Measurements from ENCODE around the gene PPP2R5B. TPM values are rescaled to one million over a fixed set of nuclear protein-coding genes. Genes with fewer than 3 reads are reported as not detected.
"Not testable (repeated sequence)": the region's sequence is repeated elsewhere in the genome, so short reads cannot be mapped to it uniquely, and the experiment has no call there.

Gene PPP2R5B
- total and polyA plus RNA-seq, 9 donors: 5.6 to 16.9 (median 11.8) TPM

DNA sequence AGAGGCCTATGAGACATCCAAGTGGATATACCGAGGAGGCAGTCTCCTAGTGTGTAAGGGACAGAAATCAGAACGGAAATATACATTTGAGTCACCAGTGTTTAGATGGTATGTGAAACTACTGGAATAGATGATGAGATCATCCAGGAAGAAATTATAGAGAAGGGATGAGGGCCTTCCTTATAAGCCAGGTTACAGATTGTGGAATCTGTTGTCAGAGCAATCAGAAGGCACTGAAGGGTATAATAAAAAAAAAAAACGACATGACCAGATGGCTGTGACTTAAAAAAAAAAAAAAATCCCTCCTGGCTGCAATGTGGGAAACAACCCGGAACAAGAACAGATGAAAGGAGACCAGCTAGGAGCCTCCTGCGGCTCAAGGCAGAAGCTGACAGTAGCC is 44.7 kb downstream of the PPP2R5B start:
- H3K36me3 ChIP-seq (ENCODE audit: control insufficient read depth, insufficient read depth, low read length): no peaks in the 10 kb centered on the region
- H3K9me3 ChIP-seq (replicated peaks; ENCODE audit: control insufficient read depth, low read depth, low read length): no peaks in the 10 kb centered on the region
- DNase-seq: no peak
- H3K27ac ChIP-seq (ENCODE audit: low read length): no peak overlapping the region
- whole genome bisulfite sequencing (ENCODE audit: insufficient coverage): 46% methylated on average over 4 of the region's 5 CpGs
- H3K4me3 ChIP-seq (ENCODE audit: low read length): no peak overlapping the region
- peaks cover 10% of the 10 kb centered on the region for H3K4me1 ChIP-seq (ENCODE audit: control insufficient read depth, insufficient read depth, low read length)
- peaks cover 10% of the 10 kb centered on the region for H3K27me3 ChIP-seq (ENCODE audit: control insufficient read depth, insufficient read depth, low read length)

DNA sequence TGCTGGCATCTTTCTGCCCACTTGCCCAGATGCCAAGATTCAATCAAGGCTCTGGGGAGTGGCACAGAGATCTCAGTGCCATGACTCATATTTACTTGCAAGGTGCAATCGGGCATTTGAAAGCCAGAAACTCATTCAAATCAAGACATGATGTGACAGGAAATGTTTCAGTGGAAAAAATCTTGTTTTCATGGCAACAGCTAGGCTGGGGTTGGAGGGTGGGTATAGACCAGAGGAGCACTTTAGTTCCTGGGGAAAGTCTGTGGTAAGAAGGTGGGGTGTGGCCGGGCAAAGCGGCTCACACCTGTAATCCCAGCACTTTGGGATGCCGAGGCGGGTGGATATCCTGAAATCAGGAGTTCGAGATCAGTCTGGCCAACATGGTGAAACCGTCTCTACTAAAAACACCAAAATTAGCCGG is 46.3 kb downstream of the PPP2R5B start:
- no peak for DNase-seq
- no peak overlapping the region for H3K4me3 ChIP-seq (ENCODE audit: low read length)
- 98% methylated on average over 7 of the region's 8 CpGs for WGBS (ENCODE audit: insufficient coverage)

DNA sequence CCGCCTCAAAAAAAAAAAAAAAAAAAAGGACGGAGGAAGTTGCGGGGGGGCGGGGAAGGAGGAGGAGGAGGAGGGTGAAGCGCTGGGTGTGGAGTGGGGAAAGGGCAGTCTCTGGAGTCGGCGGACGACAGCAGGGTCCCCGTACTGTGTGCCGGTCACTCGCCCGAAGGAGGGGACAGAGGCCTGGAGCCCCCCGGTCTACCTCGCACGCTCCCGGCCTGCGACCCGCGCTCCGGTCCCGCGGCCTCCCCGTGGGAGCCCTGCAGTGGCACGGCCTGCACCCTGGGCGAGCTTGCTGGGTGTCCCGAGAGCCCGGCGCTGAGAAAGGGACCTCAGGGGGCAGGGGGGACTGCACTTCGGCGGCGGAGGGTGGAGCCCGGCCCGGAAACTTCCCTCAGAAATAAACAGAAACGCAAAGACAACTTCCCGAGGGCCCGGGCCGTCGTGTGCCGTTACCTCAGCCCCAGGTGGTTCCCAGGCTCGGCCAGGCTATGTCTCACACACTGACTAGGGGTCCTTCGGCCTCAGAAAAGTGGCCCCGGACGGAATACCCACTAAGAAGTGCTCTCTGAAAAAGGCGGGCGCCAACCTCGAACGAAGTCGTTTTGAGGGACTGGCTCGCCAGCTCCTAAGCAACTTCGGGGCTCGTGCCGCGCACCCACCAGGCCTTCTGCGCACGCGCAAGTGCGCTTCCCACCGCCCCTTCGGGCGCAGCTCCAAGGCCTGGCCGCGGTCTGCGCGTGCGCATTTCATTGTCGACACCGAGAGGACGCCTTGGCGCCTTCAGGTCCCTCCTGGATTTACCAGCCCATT is 47.1 kb downstream of the PPP2R5B start, which contains the start of gene MAJIN:
Gene MAJIN, minus strand, starts transcription at position 688 of the 813 bp plus-strand sequence. CDS start 12,703 bp downstream, outside the sequence.
- WGBS (ENCODE audit: insufficient coverage): 12% methylated on average over 55 of the region's 69 CpGs
- Histone ChIP-seq H3K4me1 (ENCODE audit: control insufficient read depth, insufficient read depth, low read length) (peaks cover 10% of the 10 kb centered on the region), H3K4me3 (ENCODE audit: low read length) (peak within 1 kb of the TSS; percentile 32), H3K9me3 (replicated peaks; ENCODE audit: control insufficient read depth, low read depth, low read length) (no peaks in the 10 kb centered on the region), H3K27me3 (ENCODE audit: control insufficient read depth, insufficient read depth, low read length) (peaks cover 10% of the 10 kb centered on the region), H3K36me3 (ENCODE audit: control insufficient read depth, insufficient read depth, low read length) (no peaks in the 10 kb centered on the region), H3K27ac (ENCODE audit: low read length) (no peak within 1 kb of the TSS)
- DNase-seq: peak; percentile 81

More for the DNA sequence above, 46.3 kb downstream of the PPP2R5B start:
- Histone ChIP-seq H3K27ac (ENCODE audit: low read length) (no peak overlapping the region), H3K4me1 (ENCODE audit: control insufficient read depth, insufficient read depth, low read length) (peaks cover 10% of the 10 kb centered on the region), H3K36me3 (ENCODE audit: control insufficient read depth, insufficient read depth, low read length) (no peaks in the 10 kb centered on the region), H3K9me3 (replicated peaks; ENCODE audit: control insufficient read depth, low read depth, low read length) (no peaks in the 10 kb centered on the region), H3K27me3 (ENCODE audit: control insufficient read depth, insufficient read depth, low read length) (peaks cover 10% of the 10 kb centered on the region)

DNA sequence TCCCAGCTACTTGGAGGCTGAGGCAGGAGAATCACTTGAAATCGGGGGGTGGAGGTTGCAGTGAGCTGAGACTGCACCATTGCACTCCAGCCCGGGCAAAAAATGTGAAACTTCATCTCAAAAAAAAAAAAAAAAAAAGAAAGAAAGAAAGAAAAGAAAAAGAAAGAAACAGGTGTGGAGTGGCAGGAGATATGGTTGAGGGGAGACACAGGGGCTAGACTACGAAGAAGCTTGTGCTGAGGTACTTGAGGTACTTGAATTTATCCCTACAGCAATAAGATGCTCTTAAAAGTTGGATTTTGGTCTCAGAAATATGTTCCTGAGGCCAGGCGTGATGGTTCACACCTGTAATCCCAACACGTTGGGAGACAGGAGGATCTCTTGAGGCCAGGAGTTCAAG is 49.6 kb downstream of the PPP2R5B start:
- no peaks in the 10 kb centered on the region for H3K36me3 ChIP-seq (ENCODE audit: control insufficient read depth, insufficient read depth, low read length)
- H3K4me1 ChIP-seq (ENCODE audit: control insufficient read depth, insufficient read depth, low read length): peaks cover 10% of the 10 kb centered on the region
- peaks cover 10% of the 10 kb centered on the region for H3K27me3 ChIP-seq (ENCODE audit: control insufficient read depth, insufficient read depth, low read length)
- DNase-seq: no peak
- WGBS (ENCODE audit: insufficient coverage): 80% methylated on average over 1 of the region's 5 CpGs
- no peak overlapping the region for H3K27ac ChIP-seq (ENCODE audit: low read length)
- H3K9me3 ChIP-seq (replicated peaks; ENCODE audit: control insufficient read depth, low read depth, low read length): no peaks in the 10 kb centered on the region
- H3K4me3 ChIP-seq (ENCODE audit: low read length): no peak overlapping the region

DNA sequence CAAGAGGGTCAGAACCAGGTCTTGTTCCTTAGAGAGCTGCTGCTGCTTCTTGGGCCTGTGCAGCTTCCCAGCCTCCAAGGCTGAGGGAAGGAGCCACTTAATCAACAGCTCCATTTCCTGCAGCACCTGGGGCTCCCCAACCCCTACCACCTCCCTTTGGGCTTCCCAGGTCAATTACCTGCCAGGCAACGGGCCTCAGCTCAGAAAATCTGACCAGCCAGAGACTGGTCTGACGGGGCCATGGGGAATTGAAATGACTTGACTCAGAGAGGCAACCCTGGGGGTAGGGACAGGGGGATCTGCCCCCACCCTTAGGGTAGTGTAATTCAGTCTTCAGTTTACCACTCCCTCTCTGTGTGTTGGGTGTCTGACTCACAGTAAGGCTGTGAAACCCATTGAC is 52.2 kb downstream of the PPP2R5B start:
- no peaks in the 10 kb centered on the region for H3K36me3 ChIP-seq (ENCODE audit: control insufficient read depth, insufficient read depth, low read length)
- H3K27me3 ChIP-seq (ENCODE audit: control insufficient read depth, insufficient read depth, low read length): peaks cover 2% of the 10 kb centered on the region
- H3K27ac ChIP-seq (ENCODE audit: low read length): no peak overlapping the region
- H3K4me3 ChIP-seq (ENCODE audit: low read length): no peak overlapping the region
- no CpG with 5 or more reads among the region's 2 CpGs for WGBS (ENCODE audit: insufficient coverage)
- no peaks in the 10 kb centered on the region for H3K9me3 ChIP-seq (replicated peaks; ENCODE audit: control insufficient read depth, low read depth, low read length)
- DNase-seq: no peak
- peaks cover 7% of the 10 kb centered on the region for H3K4me1 ChIP-seq (ENCODE audit: control insufficient read depth, insufficient read depth, low read length)

DNA sequence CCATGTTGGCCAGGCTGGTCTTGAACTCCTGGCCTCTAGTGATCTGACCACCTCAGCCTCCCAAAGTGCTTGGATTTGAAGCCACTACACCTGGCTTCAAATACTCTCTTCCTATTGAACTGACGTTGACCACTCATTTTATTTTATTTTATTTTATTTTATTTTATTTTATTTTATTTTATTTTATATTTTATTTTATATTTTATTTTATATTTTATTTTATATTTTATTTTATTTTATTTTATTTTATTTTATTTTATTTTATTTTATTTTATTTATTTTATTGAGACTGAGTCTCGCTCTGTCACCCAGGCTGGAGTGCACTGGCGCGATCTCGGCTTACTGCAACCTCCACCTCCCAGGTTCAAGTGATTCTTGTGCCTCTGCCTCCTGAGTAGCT is 58.9 kb downstream of the PPP2R5B start:
- not testable (repeated sequence) for DNase-seq; H3K36me3 ChIP-seq (ENCODE audit: control insufficient read depth, insufficient read depth, low read length); H3K9me3 ChIP-seq (replicated peaks; ENCODE audit: control insufficient read depth, low read depth, low read length); H3K4me1 ChIP-seq (ENCODE audit: control insufficient read depth, insufficient read depth, low read length); H3K27ac ChIP-seq (ENCODE audit: low read length); H3K27me3 ChIP-seq (ENCODE audit: control insufficient read depth, insufficient read depth, low read length); H3K4me3 ChIP-seq (ENCODE audit: low read length)
- WGBS (ENCODE audit: insufficient coverage): no CpG with 5 or more reads among the region's 5 CpGs

Other genes starting within 250 kb of the PPP2R5B start
- gene NRXN2, start 201.5 kb upstream of the PPP2R5B start, total RNA-seq: 11.8 TPM
- gene NRXN2, start 201.5 kb upstream of the PPP2R5B start, polyA plus RNA-seq (ENCODE audit: insufficient read depth in 1 of 8, insufficient read length in 8 of 8, low replicate concordance in 1 of 8): 10 to 100 TPM; 24.0 to 41.8 (median 32.3) TPM
- 19.8 TPM for gene RASGRP2, start 180.5 kb upstream of the PPP2R5B start, total RNA-seq
- 10 to 100 TPM; 15.4 to 45.9 (median 35.8) TPM for gene RASGRP2, start 180.5 kb upstream of the PPP2R5B start, polyA plus RNA-seq (ENCODE audit: insufficient read depth in 1 of 8, insufficient read length in 8 of 8, low replicate concordance in 1 of 8)
- gene PYGM, start 164.7 kb upstream of the PPP2R5B start, total RNA-seq: 165 TPM
- 100 to 1,000 TPM in 6 of 8 donors, 10 to 100 TPM in 2; 60.3 to 328 (median 186) TPM for gene PYGM, start 164.7 kb upstream of the PPP2R5B start, polyA plus RNA-seq (ENCODE audit: insufficient read depth in 1 of 8, insufficient read length in 8 of 8, low replicate concordance in 1 of 8)
- 62.3 TPM for gene SF1, start 146.1 kb upstream of the PPP2R5B start, total RNA-seq
- 100 to 1,000 TPM; 178 to 267 (median 210) TPM for gene SF1, start 146.1 kb upstream of the PPP2R5B start, polyA plus RNA-seq (ENCODE audit: insufficient read depth in 1 of 8, insufficient read length in 8 of 8, low replicate concordance in 1 of 8)
- 7.4 TPM for gene MAP4K2, start 121.5 kb upstream of the PPP2R5B start, total RNA-seq
- gene MAP4K2, start 121.5 kb upstream of the PPP2R5B start, polyA plus RNA-seq (ENCODE audit: insufficient read depth in 1 of 8, insufficient read length in 8 of 8, low replicate concordance in 1 of 8): 10 to 100 TPM in 7 of 8 donors, 1 to 10 TPM in 1; 9.9 to 15.5 (median 12.6) TPM
- gene MEN1, start 114.1 kb upstream of the PPP2R5B start, total RNA-seq: 7.5 TPM
- gene MEN1, start 114.1 kb upstream of the PPP2R5B start, polyA plus RNA-seq (ENCODE audit: insufficient read depth in 1 of 8, insufficient read length in 8 of 8, low replicate concordance in 1 of 8): 10 to 100 TPM; 19.2 to 28.1 (median 23.2) TPM
- 0.35 TPM for gene CDC42BPG, start 80.0 kb upstream of the PPP2R5B start, total RNA-seq
- gene CDC42BPG, start 80.0 kb upstream of the PPP2R5B start, polyA plus RNA-seq (ENCODE audit: insufficient read depth in 1 of 8, insufficient read length in 8 of 8, low replicate concordance in 1 of 8): 1 to 10 TPM in 3 of 8 donors, under 1 TPM in 5; 0.56 to 2.3 (median 0.96) TPM
- 46.1 TPM for gene EHD1, start 46.1 kb upstream of the PPP2R5B start, total RNA-seq
- 100 to 1,000 TPM in 4 of 8 donors, 10 to 100 TPM in 4; 86.2 to 117 (median 96.7) TPM for gene EHD1, start 46.1 kb upstream of the PPP2R5B start, polyA plus RNA-seq (ENCODE audit: insufficient read depth in 1 of 8, insufficient read length in 8 of 8, low replicate concordance in 1 of 8)
- 7.5 TPM for gene ATG2A, start 7.5 kb upstream of the PPP2R5B start, total RNA-seq
- gene ATG2A, start 7.5 kb upstream of the PPP2R5B start, polyA plus RNA-seq (ENCODE audit: insufficient read depth in 1 of 8, insufficient read length in 8 of 8, low replicate concordance in 1 of 8): 10 to 100 TPM in 7 of 8 donors, 1 to 10 TPM in 1; 10.0 to 16.0 (median 13.0) TPM
- gene GPHA2, start 11.2 kb downstream of the PPP2R5B start, total RNA-seq: not detected
- gene GPHA2, start 11.2 kb downstream of the PPP2R5B start, polyA plus RNA-seq (ENCODE audit: insufficient read depth in 1 of 8, insufficient read length in 8 of 8, low replicate concordance in 1 of 8): under 1 TPM in 4 of 8 donors, not detected in 4; 0.15 to 0.53 (median 0.24) TPM
- gene MAJIN, start 47.4 kb downstream of the PPP2R5B start, total RNA-seq: not detected
- not detected for gene MAJIN, start 47.4 kb downstream of the PPP2R5B start, polyA plus RNA-seq (ENCODE audit: insufficient read depth in 1 of 8, insufficient read length in 8 of 8, low replicate concordance in 1 of 8)
- gene BATF2, start 72.3 kb downstream of the PPP2R5B start, total RNA-seq: 0.62 TPM
- gene BATF2, start 72.3 kb downstream of the PPP2R5B start, polyA plus RNA-seq (ENCODE audit: insufficient read depth in 1 of 8, insufficient read length in 8 of 8, low replicate concordance in 1 of 8): 1 to 10 TPM in 4 of 8 donors, under 1 TPM in 4; 0.84 to 1.9 (median 1.1) TPM
- gene ARL2, start 89.5 kb downstream of the PPP2R5B start, total RNA-seq: 84.6 TPM
- 100 to 1,000 TPM in 1 of 8 donors, 10 to 100 TPM in 7; 80.5 to 101 (median 89.1) TPM for gene ARL2, start 89.5 kb downstream of the PPP2R5B start, polyA plus RNA-seq (ENCODE audit: insufficient read depth in 1 of 8, insufficient read length in 8 of 8, low replicate concordance in 1 of 8)
- gene SNX15, start 102.8 kb downstream of the PPP2R5B start, total RNA-seq: 18.3 TPM
- gene SNX15, start 102.8 kb downstream of the PPP2R5B start, polyA plus RNA-seq (ENCODE audit: insufficient read depth in 1 of 8, insufficient read length in 8 of 8, low replicate concordance in 1 of 8): 10 to 100 TPM; 19.6 to 29.6 (median 23.2) TPM
- 6.7 TPM for gene SAC3D1, start 116.5 kb downstream of the PPP2R5B start, total RNA-seq
- 10 to 100 TPM; 12.5 to 16.0 (median 15.1) TPM for gene SAC3D1, start 116.5 kb downstream of the PPP2R5B start, polyA plus RNA-seq (ENCODE audit: insufficient read depth in 1 of 8, insufficient read length in 8 of 8, low replicate concordance in 1 of 8)
- gene NAALADL1, start 133.9 kb downstream of the PPP2R5B start, total RNA-seq: 13.6 TPM
- gene NAALADL1, start 133.9 kb downstream of the PPP2R5B start, polyA plus RNA-seq (ENCODE audit: insufficient read depth in 1 of 8, insufficient read length in 8 of 8, low replicate concordance in 1 of 8): 10 to 100 TPM in 5 of 8 donors, 1 to 10 TPM in 3; 6.2 to 14.0 (median 10.7) TPM
- 6.6 TPM for gene CDCA5, start 159.4 kb downstream of the PPP2R5B start, total RNA-seq
- gene CDCA5, start 159.4 kb downstream of the PPP2R5B start, polyA plus RNA-seq (ENCODE audit: insufficient read depth in 1 of 8, insufficient read length in 8 of 8, low replicate concordance in 1 of 8): 10 to 100 TPM in 7 of 8 donors, 1 to 10 TPM in 1; 9.7 to 17.0 (median 14.4) TPM
- 23.2 TPM for gene ZFPL1, start 159.5 kb downstream of the PPP2R5B start, total RNA-seq
- gene ZFPL1, start 159.5 kb downstream of the PPP2R5B start, polyA plus RNA-seq (ENCODE audit: insufficient read depth in 1 of 8, insufficient read length in 8 of 8, low replicate concordance in 1 of 8): 10 to 100 TPM; 20.6 to 26.3 (median 24.0) TPM
- gene VPS51, start 171.5 kb downstream of the PPP2R5B start, total RNA-seq: 109 TPM
- gene VPS51, start 171.5 kb downstream of the PPP2R5B start, polyA plus RNA-seq (ENCODE audit: insufficient read depth in 1 of 8, insufficient read length in 8 of 8, low replicate concordance in 1 of 8): 100 to 1,000 TPM; 128 to 147 (median 136) TPM
- 6.5 TPM for gene TM7SF2, start 187.2 kb downstream of the PPP2R5B start, total RNA-seq
- gene TM7SF2, start 187.2 kb downstream of the PPP2R5B start, polyA plus RNA-seq (ENCODE audit: insufficient read depth in 1 of 8, insufficient read length in 8 of 8, low replicate concordance in 1 of 8): 10 to 100 TPM in 1 of 8 donors, 1 to 10 TPM in 7; 4.1 to 14.4 (median 7.5) TPM
- gene ZNHIT2, start 193.0 kb downstream of the PPP2R5B start, total RNA-seq: 5.1 TPM
- gene ZNHIT2, start 193.0 kb downstream of the PPP2R5B start, polyA plus RNA-seq (ENCODE audit: insufficient read depth in 1 of 8, insufficient read length in 8 of 8, low replicate concordance in 1 of 8): 1 to 10 TPM; 4.2 to 6.0 (median 4.8) TPM
- gene FAU, start 197.4 kb downstream of the PPP2R5B start, total RNA-seq: 998 TPM
- gene FAU, start 197.4 kb downstream of the PPP2R5B start, polyA plus RNA-seq (ENCODE audit: insufficient read depth in 1 of 8, insufficient read length in 8 of 8, low replicate concordance in 1 of 8): 1,000 to 10,000 TPM in 7 of 8 donors, 100 to 1,000 TPM in 1; 971 to 1,242 (median 1,085) TPM
- gene MRPL49, start 197.6 kb downstream of the PPP2R5B start, total RNA-seq: 30.3 TPM
- 10 to 100 TPM; 19.5 to 31.1 (median 25.4) TPM for gene MRPL49, start 197.6 kb downstream of the PPP2R5B start, polyA plus RNA-seq (ENCODE audit: insufficient read depth in 1 of 8, insufficient read length in 8 of 8, low replicate concordance in 1 of 8)
- gene SYVN1, start 209.8 kb downstream of the PPP2R5B start, total RNA-seq: 10.0 TPM
- 10 to 100 TPM; 31.1 to 53.4 (median 41.1) TPM for gene SYVN1, start 209.8 kb downstream of the PPP2R5B start, polyA plus RNA-seq (ENCODE audit: insufficient read depth in 1 of 8, insufficient read length in 8 of 8, low replicate concordance in 1 of 8)
- gene SPDYC, start 245.5 kb downstream of the PPP2R5B start, total RNA-seq: not detected
- under 1 TPM in 1 of 8 donors, not detected in 7; 0.16 TPM for gene SPDYC, start 245.5 kb downstream of the PPP2R5B start, polyA plus RNA-seq (ENCODE audit: insufficient read depth in 1 of 8, insufficient read length in 8 of 8, low replicate concordance in 1 of 8)